K562 (cell line): ENCODE data around the gene CD300C. TPM values are rescaled to one million over a fixed set of nuclear protein-coding genes. Genes with fewer than 3 reads are reported as not detected.
A peak's percentile ranks its signal among the peaks of the same experiment; 100 is the strongest.

Experiments
- ATAC-seq: fragments of 200-7000 bp; cut with Tn5 transposase; 3 replicates; pipeline ENCODE4 v1.9.1; 2020; ENCODE audit warnings: moderate library complexity
- BruUV-seq: library from RNA; stranded (reverse); fragments of 400-500 nt; replicated peaks from 2 replicates; lab custom pipeline; 2021; lab: Mats Ljungman, UMichigan
- CTCF ChIA-PET: fragments of 300-600 bp; formaldehyde crosslinking; extraction: SDS; loops from one replicate; lab custom pipeline; 2021; ENCODE audit warnings: low intra/inter-chr PET ratio; lab: Yijun Ruan, JAX
- POLR2A ChIA-PET: fragments of 300-600, 350-650 bp; sonication (Branson Sonifier 250); formaldehyde crosslinking; extraction: SDS; loops from one replicate; lab custom pipeline; 2021; ENCODE audit warnings: antibody characterized with exemption, inconsistent platforms; lab: Yijun Ruan, JAX
- DNase-seq, 4 experiments: peaks; one replicate each; pipeline versions ENCODE4 v3.0.0 to v3.0.0-alpha.2; 2011 to 2018; ENCODE audit warnings: low spot score in 3 of 4, mixed read lengths in 3 of 4; ENCODE audit errors: extremely low read depth in 1 of 4
- FAIRE-seq: peaks from 2 replicates; lab custom pipeline; 2011; peaks lifted over from hg19 to GRCh38; lab: Jason Lieb, UNC
- H2AFZ ChIP-seq: 2 replicates; pipeline ENCODE4 v1.6.0; 2011; ENCODE audit warnings: low read depth, low read length, control low read depth, inconsistent platforms
- H3K27ac ChIP-seq: fragments of 200-600 bp; 3 replicates; pipeline ENCODE4 v1.8.0; 2011; ENCODE audit warnings: low read depth, mild to moderate bottlenecking, control low read depth, inconsistent platforms, low read length, moderate library complexity, mixed read lengths; ENCODE audit errors: extremely low read depth
- H3K27me3 ChIP-seq, 2 experiments: fragments of 300-600 bp in 1 of 2; 2 replicates in 1 of 2; 3 replicates in 1 of 2; pipeline versions ENCODE4 v1.6.0 to v1.8.0; 2011; ENCODE audit warnings: inconsistent platforms in 2 of 2, low read length in 2 of 2, mild to moderate bottlenecking in 1 of 2, mixed read lengths in 1 of 2, moderate library complexity in 1 of 2; ENCODE audit not compliant: control insufficient read depth in 2 of 2, insufficient read depth in 2 of 2
- H3K36me3 ChIP-seq: fragments of 300-600 bp; 3 replicates; pipeline ENCODE4 v1.8.0; 2011; ENCODE audit warnings: mild to moderate bottlenecking, low read length, inconsistent platforms; ENCODE audit not compliant: control insufficient read depth, insufficient read depth
- H3K4me1 ChIP-seq, 2 experiments: fragments of 200-600 bp in 1 of 2; replicated peaks in 1 of 2; 2 replicates in 1 of 2; 3 replicates in 1 of 2; pipeline versions ENCODE4 v1.5.1 to v1.8.0; 2011; ENCODE audit warnings: inconsistent platforms in 2 of 2, low read length in 2 of 2, mild to moderate bottlenecking in 1 of 2, mixed read lengths in 1 of 2, moderate library complexity in 1 of 2; ENCODE audit not compliant: control insufficient read depth in 2 of 2, insufficient read depth in 2 of 2
- H3K4me2 ChIP-seq: 2 replicates; pipeline ENCODE4 v1.6.1; 2011; ENCODE audit warnings: low read length, control low read depth, inconsistent platforms, mixed read lengths; ENCODE audit not compliant: insufficient read depth
- H3K4me3 ChIP-seq: fragments of 200-600 bp; sonication (generic), shearing (Covaris generic); 2 replicates; pipeline ENCODE4 v1.5.1; 2016; ENCODE audit warnings: control low read depth, inconsistent platforms
- H3K79me2 ChIP-seq: fragments of 200-600 bp; 3 replicates; pipeline ENCODE4 v1.8.0; 2011; ENCODE audit warnings: low read length, inconsistent platforms; ENCODE audit not compliant: control insufficient read depth, insufficient read depth
- H3K9ac ChIP-seq, 2 experiments: 2 replicates each; pipeline versions ENCODE4 v1.6.0 to v1.6.1; 2011; ENCODE audit warnings: low read depth in 2 of 2, low read length in 2 of 2, control low read depth in 1 of 2, inconsistent platforms in 1 of 2, mild to moderate bottlenecking in 1 of 2, mixed read lengths in 1 of 2; ENCODE audit not compliant: insufficient read depth in 1 of 2
- H3K9me1 ChIP-seq: one replicate; pipeline ENCODE4 v1.6.0; 2011; ENCODE audit warnings: inconsistent platforms, mild to moderate bottlenecking, low read length, moderate library complexity; ENCODE audit not compliant: control insufficient read depth, insufficient read depth
- H3K9me3 ChIP-seq: replicated peaks from 2 replicates; pipeline ENCODE4 v1.5.1; 2011; ENCODE audit warnings: low read depth, low read length, inconsistent platforms; ENCODE audit not compliant: control insufficient read depth, insufficient read depth
- H4K20me1 ChIP-seq: replicated peaks from 2 replicates; pipeline ENCODE4 v1.6.1; 2011; ENCODE audit warnings: low read length, inconsistent platforms, mixed read lengths; ENCODE audit not compliant: control insufficient read depth, insufficient read depth
- ELF2 ChIP-seq: fragments of 250-450 bp; sonication (Bioruptor Pico); IDR thresholded peaks from 2 replicates; pipeline ENCODE4 v1.5.0; 2021; ENCODE audit warnings: mild to moderate bottlenecking
- GATAD2B ChIP-seq: fragments of 450-650 bp; IDR thresholded peaks from 2 replicates; pipeline ENCODE4 v1.6.1; 2017; ENCODE audit warnings: mild to moderate bottlenecking, borderline replicate concordance
- MBD2 ChIP-seq: sonication (generic); IDR thresholded peaks from 2 replicates; pipeline ENCODE4 v1.6.1; 2016; ENCODE audit warnings: low read depth, borderline replicate concordance
- SMARCA4 ChIP-seq: fragments of 450-650 bp; IDR thresholded peaks from 2 replicates; pipeline ENCODE4 v1.6.1; 2016
- TFE3 ChIP-seq: fragments of 450-650 bp; formaldehyde crosslinking; IDR thresholded peaks from 2 replicates; pipeline ENCODE4 v1.4.0; 2020; ENCODE audit warnings: mild to moderate bottlenecking, mixed read lengths
- XRCC4 ChIP-seq: IDR thresholded peaks from one replicate; pipeline ENCODE4 v1.6.1; 2011; ENCODE audit not compliant: insufficient read depth, insufficient read length; ENCODE audit errors: extremely low read depth
- ZNF384 ChIP-seq: IDR thresholded peaks from 2 replicates; pipeline ENCODE4 v1.6.1; 2012; ENCODE audit warnings: low read depth, low read length, improper control_type of control experiment
- WGBS: fragments of 100-300 bp; shearing (Covaris generic); methylation state at CpG from one replicate; pipeline ENCODE4 v1.1.6; 2016; ENCODE audit warnings: low coverage, mixed read lengths; ENCODE audit not compliant: insufficient coverage; ENCODE audit errors: missing lambda C conversion rate; 5-methylcytosine and 5-hydroxymethylcytosine counted together
- in situ Hi-C: fragments of 300-500 bp; cut with MboI; formaldehyde crosslinking; loops from 4 replicates; pipeline ENCODE4 v1.15.0; 2018; ENCODE audit warnings: inconsistent platforms, mixed read lengths
- intact Hi-C: fragments of 100-400 bp; cut with micrococcal nuclease; formaldehyde crosslinking; loops from 2 replicates; pipeline ENCODE4 v1.14.2; 2022
- polyA plus RNA-seq, 8 experiments: library from polyadenylated mRNA; depleted of rRNA in 4 of 8; stranded (reverse) in 5 of 8; unstranded in 3 of 8; fragments of >200 nt; fragmentation: Nextera tagmentation in 2 of 8; fragmentation: Illumina TruSeq in 1 of 8; extraction: Ambion mirVana in 2 of 8; extraction: Trizol in 1 of 8; gene quantifications; 2 replicates each; pipeline versions ENCODE4 v1.2.1 to v1.2.3, GENCODE V29; 2011 to 2014; ENCODE audit warnings: inconsistent platforms in 1 of 8, missing spikeins in 1 of 8
- total RNA-seq, 7 experiments: library from RNA; depleted of rRNA in 6 of 7; stranded (reverse); fragments of >200 nt in 6 of 7; fragmentation: Illumina TruSeq in 2 of 7; extraction: Trizol in 2 of 7; gene quantifications; 2 replicates each; pipeline versions ENCODE4 v1.2.1 to v1.2.3, GENCODE V29; 2011 to 2021; ENCODE audit warnings: low replicate concordance in 1 of 7
- TF ChIP-seq, protein P1 (sequence below): fragments of 450-650 bp; IDR thresholded peaks from 2 replicates; pipeline ENCODE4 v1.6.1; 2014; ENCODE audit warnings: low read depth, mild to moderate bottlenecking, moderate library complexity, borderline replicate concordance

The CD300C gene
- total and polyA plus RNA-seq, 9 of the 15 experiments (the other 6 are each of a cell fraction or from before 2014, with no cell fraction given), result 0.04 to 0.16 (median 0.07) TPM; not detected in 6

DNA sequence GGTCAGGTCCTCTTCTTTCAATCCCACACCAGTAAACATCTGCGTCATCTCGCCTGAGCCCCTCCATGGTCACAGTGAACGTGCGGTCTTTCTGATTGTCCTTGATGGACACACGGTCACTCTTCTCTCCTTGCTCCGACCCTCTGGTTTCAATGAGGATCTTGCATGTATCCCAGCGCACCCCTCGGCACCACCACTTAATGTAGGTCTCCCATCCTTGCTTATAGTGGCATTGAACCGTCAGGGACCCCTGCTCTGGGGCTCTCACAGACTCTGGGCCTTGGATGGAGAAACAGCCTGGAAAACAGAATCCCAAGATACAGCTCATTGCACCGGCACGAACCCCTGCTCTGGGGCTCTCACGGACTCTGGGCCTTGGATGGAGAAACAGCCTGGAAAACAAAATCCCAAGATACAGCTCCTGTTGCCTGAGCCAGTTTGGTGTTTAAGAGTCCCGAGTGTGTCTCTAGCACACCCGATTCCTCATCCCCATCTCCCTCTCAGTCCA is 20.1 kb downstream of the CD300C start:
- Histone ChIP-seq H3K27ac (no peak overlapping the region), H3K9me3 (no peaks in the 10 kb centered on the region), H3K9me1 (no peaks in the 10 kb centered on the region), H2AFZ (no peak overlapping the region), H3K9ac (no peak overlapping the region), H3K79me2 (no peaks in the 10 kb centered on the region), H3K36me3 (no peaks in the 10 kb centered on the region), H3K4me1 (no peaks in the 10 kb centered on the region), H3K27me3 (peaks cover 13 to 77% of the 10 kb centered on the region in 2 experiments; a peak in 3 of 5 replicates), H3K4me3 (no peak overlapping the region), H3K4me2 (no peak overlapping the region), H4K20me1 (no peaks in the 10 kb centered on the region)
- in situ Hi-C loops, result no loop called here
- no peak for DNase-seq
- no TSS peak for BruUV-seq
- ChIA-PET POLR2A (no interaction called here), CTCF (no interaction called here)
- FAIRE-seq, result no peak
- 0% methylated on average over 11 of the region's 14 CpGs for whole genome bisulfite sequencing
- intact Hi-C loops, result no loop called here
- TF ChIP-seq GATAD2B (no peak), SMARCA4 (no peak)
- TF ChIP-seq, protein P1, sequence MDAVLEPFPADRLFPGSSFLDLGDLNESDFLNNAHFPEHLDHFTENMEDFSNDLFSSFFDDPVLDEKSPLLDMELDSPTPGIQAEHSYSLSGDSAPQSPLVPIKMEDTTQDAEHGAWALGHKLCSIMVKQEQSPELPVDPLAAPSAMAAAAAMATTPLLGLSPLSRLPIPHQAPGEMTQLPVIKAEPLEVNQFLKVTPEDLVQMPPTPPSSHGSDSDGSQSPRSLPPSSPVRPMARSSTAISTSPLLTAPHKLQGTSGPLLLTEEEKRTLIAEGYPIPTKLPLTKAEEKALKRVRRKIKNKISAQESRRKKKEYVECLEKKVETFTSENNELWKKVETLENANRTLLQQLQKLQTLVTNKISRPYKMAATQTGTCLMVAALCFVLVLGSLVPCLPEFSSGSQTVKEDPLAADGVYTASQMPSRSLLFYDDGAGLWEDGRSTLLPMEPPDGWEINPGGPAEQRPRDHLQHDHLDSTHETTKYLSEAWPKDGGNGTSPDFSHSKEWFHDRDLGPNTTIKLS, result no peak
- no peak for ATAC-seq

GRCh38 chr17:74525465-74525725 is 20.5 kb downstream of the CD300C start:
- BruUV-seq, result no TSS peak
- peaks cover 15 to 81% of the 10 kb centered on the region in 2 experiments; a peak in 3 of 5 replicates for H3K27me3 ChIP-seq
- H3K4me1 ChIP-seq, result no peaks in the 10 kb centered on the region
- H3K36me3 ChIP-seq, result no peaks in the 10 kb centered on the region
- intact Hi-C loops, result no loop called here
- CTCF ChIA-PET, result no interaction called here
- H3K79me2 ChIP-seq, result no peaks in the 10 kb centered on the region
- FAIRE-seq (peak; percentile 77), DNase-seq (no peak), ATAC-seq (no peak)
- H3K4me2 ChIP-seq, result no peak overlapping the region
- H3K9ac ChIP-seq, result no peak overlapping the region
- H4K20me1 ChIP-seq, result no peaks in the 10 kb centered on the region
- 0% methylated on average over 1 of the region's 1 CpG for WGBS
- H3K4me3 ChIP-seq, result no peak overlapping the region
- no peak overlapping the region for H2AFZ ChIP-seq
- H3K9me3 ChIP-seq, result no peaks in the 10 kb centered on the region
- TF ChIP-seq XRCC4 (no peak), MBD2 (no peak), TFE3 (no peak), ZNF384 (no peak), ELF2 (CRISPR knock-in tag) (no peak)
- POLR2A ChIA-PET, result no interaction called here
- in situ Hi-C loops, result no loop called here
- no peaks in the 10 kb centered on the region for H3K9me1 ChIP-seq
- no peak overlapping the region for H3K27ac ChIP-seq
